GM21723 (cell line): ENCODE results near the gene PTPRE.

Experiments used
- ATAC-seq: cut with Tn5 transposase; IDR thresholded peaks from one replicate; pipeline ENCODE4 v1.9.1; 2021; ENCODE audit warnings: mild to moderate bottlenecking, moderate library complexity; ENCODE audit not compliant: unreplicated experiment

PTPRE gene

DNA sequence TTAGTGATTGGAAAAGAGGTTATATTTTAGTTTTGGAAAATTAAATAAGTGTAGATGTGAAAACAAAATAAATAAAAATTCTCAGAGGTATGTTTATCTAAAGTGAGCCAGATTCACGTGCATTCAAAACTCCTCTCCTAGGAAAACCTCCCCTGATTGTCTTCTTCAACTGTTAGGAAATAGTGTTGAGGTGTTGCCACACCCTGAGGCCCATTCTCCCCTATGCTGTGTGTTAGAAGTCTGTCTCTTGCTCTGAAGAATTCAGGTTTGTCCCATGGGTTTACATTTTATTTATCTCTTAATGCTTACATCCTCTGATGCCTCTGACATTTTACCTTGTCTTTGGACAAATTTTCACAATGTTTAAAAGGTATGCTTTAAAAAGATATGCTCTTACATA, 40.3 kb downstream of the PTPRE start:
- ATAC-seq, result no peak

DNA sequence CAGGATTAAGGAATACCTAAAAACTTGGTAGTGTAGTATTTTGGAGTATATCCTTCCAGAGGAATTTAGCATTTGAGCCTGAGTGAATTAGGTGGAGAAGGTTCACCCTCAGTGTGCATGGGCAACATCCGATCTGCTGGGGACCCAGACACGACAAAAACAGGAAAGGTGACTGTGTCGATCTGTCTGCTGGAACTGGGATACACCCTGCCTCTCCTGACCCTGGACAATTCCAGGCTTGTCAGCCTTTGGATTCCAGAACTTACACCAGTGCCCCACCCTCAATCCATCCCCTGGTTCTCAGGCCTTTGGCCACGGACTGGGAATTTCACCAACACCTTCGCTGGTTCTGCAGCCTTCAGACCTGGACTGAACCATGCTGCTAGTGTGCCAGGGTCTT, 41.9 kb downstream of the PTPRE start:
- ATAC-seq, result no peak

DNA sequence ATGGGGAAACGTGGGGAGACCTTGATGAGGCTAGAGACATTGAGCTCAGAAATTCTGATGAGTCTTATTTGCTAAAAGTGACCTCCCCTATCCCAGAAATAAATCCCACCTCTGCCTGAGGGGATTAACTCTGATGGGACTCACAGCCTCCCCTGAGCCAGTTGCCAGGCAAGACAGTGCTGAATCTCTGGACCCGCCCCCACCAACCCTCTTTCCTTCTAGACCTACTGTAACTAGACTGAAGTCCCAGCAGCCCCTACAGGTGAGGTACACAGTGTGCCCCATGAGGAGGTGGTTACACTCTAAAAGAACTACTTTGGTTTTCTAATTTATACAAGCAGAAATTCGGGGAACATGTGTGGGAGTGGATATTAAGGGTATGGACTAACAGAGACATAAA, 42.9 kb downstream of the PTPRE start:
- ATAC-seq, result no peak

DNA sequence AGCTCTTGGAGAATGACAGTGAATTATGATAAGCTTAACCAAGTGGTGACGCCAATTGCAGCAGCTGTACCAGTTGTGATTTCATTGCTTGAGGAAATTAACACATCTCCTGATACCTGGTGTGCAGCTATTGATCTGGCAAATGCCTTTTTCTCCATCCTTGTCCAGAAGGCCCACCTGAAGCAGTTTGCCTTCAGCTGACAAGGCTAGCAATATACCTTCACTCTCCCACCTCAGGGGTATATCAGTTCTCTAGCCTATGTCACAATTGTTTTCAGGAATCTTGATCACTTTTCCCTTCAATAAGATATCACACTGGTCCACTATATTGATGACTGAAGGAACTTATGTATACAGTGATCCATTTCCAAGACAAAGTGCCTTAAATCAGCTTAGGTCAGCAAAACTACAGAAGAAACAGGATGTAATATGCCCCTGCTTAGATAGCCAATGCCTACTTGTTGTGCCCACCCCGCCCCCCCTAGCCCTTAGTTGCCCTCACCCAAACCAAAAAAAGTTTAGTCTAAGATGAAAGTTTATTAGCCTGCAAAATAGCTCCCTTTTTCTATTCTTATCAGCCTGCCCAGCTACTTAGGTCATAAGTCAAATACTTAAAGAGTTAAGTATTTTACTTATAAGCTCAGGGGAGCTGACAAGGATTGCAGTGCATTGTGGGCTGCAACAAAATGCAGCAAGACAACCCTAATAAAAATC, 45.1 kb downstream of the PTPRE start:
- no peak for ATAC-seq

DNA sequence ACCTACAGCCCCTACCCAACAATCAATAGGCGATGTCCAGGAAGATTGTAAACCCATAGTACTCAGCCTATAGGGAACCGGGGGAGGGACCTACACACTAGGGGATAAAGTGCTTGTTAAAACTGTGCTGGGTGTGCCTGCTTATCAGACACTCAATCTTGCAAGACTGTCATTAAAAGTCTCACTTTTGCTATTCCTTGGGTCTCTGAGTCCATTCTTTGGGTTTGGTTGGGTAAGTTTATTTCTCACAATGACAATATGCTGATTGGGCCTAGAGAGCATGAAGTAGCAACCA, 45.6 kb downstream of the PTPRE start:
- ATAC-seq, result no peak

DNA sequence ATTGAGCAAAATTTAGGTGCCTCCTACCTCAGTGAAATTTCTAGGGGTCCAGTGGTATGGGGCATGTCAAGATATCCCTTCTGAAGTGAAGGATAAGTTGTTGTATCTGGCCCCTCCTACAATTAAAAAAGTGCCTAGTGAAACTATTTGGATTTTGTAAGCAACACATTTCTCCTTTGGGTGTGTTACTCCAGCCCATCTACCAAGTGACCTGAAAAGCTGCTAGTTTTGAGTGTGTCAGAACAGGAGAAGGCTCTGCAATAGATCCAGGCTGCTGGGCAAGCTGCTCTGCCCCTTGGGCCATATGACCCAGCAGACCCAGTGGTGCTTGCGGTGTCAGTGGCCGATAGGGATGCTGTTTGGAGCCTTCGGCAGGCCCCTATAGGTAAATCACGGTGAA, 46.0 kb downstream of the PTPRE start:
- no peak for ATAC-seq

DNA sequence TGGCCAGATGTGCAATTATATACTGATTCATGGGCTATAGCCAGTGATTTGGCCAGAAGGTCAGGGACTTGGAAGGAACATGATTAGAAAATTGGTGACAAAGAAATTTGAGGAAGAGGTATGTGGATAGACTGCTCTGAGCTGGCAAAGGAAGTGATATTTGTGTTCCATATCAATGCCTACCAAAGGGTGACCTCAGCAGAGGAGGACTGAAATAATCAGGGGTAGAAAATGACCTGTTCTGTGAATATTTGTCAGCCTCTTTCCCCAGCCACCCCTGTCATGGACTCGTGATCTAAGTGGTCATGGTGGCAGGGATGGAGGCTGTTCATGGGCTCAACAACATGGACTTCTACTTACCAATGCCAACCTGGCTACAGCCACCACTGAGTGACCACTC, 47.0 kb downstream of the PTPRE start:
- no peak for ATAC-seq

DNA sequence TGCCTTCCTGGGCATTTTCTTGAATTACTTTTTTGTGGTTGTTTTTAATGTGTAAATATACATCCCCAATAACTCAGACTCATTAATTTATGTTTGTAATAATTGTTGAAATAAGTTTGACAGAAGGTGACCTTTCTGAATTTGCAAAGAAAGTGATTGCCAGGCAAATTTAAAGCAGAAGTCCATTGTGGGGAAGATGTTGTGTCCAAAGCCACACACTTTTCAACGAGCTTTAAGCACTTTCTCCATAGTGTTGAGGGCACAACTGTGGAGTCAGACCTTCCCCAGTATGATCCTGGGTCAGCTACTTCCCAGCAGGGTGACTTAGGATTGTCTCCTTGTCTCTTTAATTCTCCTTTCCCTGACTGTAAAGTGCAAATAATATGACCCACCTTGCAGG, 52.5 kb downstream of the PTPRE start:
- ATAC-seq, result no peak

DNA sequence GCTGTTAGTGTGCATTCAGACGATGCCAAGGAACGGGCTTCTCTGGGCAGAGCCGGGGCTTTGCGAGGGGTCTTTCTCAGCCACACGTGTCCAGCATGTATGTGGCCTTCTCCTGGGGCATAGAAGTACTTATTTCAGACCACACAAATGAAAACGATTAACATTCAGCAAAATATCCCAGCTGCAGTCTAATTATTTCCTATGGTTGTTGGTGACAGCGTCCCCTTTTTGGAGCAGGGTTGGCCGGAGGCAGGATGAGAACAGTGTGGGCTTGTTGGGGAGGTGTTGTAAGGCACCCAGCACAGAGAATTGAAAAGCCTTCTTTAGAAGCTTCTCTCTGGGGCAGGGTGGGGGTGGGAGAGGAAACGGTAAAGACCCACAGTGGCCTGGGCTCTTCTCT, 54.2 kb downstream of the PTPRE start:
- no peak for ATAC-seq

DNA sequence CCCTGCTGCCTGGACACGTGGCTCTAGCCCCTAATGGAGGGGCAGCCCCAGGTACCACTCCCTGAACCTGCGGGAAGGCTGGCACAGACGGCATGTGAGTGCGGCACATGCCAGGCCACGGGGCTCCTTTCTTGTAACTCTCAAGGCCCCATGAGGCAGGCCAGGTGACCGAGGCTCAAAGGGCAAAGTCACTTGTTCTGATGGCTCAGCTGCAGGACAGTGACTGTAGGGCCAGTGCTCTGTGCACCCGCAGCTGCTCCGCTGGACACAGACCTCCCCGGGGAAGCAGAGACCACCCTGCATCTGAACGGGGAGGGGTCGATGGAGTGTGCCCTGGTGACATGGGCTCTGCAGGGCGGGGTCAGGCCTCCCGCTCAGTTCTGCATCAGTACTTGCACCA, 55.3 kb downstream of the PTPRE start:
- no peak for ATAC-seq

DNA sequence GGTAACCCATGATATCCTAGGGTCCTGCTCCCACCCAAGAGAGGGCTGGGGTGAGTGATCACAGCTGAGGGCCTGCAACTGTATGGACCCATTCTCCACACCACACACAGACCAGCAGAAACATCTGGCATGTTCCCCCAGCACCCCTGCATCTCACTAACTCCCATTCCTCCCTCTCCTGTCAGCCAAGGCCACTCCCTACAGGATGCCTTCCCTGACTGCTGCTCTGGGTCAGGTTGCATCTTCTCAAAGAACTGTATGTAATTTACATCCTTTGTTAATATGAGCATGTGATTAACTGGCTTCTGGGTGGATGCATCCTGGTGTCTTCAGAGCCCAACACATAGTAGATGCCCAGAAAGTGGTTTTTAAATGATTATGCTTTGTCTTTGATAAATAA, 56.2 kb downstream of the PTPRE start:
- ATAC-seq, result no peak

DNA sequence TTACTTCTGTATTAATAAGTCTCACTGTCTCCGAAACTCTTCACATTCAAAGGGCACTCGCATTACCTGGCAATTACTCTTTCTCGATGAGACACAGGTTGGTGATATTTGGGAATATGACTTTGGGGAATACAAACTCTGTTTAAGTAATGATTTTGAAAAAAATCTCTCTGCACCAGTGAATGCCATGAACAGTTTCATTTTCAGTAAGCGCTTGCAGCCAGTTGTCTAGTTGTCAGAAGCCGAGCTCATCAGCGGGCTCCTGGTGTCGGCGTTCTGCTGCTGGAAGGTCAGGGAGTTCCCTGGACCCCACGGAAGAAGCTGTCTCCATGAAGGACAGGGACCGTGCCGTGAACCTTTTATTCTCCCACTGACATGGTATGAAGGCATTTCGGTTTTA, 57.7 kb downstream of the PTPRE start:
- ATAC-seq, result no peak

DNA sequence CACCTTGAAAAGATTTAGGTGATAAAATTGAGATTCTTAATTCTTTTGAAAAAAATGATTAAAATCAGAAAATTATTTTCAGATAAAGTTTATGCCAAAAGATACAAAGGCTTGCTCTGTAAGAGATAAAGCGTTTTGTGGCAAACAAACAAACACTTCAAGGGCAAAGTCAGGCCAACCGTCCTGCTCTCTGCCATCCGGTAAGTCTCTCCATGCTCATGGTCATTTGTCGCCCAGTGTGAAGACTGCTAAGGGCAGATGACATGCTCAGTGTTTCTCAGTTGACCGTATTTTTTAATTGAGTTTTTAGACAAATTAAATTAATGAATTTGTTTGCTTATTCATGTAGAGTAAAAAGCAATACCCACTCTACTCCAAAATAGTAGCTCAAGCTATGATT, 60.0 kb downstream of the PTPRE start:
- ATAC-seq, result no peak

DNA sequence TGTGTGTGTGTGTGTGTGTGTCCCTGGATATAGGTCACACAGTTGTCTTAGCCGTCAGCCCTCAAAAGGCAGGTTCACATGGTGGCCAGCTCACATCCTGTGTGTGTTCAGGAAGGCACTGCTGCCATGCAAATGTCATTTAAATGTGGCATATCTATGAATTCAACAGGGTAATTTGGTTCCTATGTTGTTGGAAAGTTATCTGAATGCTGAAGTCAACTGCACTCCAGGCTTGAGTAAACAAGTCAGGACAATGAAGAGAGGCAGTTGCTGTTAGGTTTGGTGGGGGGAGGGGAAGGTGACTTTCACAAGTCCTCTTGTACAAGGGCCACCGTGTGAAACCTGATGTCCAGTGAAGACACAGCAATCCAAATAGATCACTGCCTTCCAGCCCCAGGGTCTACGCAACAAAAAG, 61.1 kb downstream of the PTPRE start:
- ATAC-seq, result no peak

DNA sequence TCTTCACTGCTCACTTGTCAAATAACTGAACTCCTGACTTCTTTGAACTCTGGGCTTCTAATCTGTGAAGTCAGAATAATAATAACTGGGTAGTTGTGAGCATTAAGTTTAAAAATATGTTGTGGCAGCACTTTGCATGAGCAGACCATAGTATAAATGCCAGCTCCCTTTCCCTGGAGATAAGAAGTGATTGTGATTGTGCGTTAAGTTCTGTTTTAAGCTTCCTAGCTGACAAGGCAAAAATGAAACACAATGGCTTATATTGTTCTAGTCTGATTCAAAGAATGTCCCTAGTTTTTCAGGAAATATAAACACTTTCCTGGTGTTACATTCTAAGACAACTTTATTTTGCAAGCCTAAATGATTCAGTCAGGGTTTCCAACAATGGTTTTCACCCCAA, 61.8 kb downstream of the PTPRE start:
- no peak for ATAC-seq

DNA sequence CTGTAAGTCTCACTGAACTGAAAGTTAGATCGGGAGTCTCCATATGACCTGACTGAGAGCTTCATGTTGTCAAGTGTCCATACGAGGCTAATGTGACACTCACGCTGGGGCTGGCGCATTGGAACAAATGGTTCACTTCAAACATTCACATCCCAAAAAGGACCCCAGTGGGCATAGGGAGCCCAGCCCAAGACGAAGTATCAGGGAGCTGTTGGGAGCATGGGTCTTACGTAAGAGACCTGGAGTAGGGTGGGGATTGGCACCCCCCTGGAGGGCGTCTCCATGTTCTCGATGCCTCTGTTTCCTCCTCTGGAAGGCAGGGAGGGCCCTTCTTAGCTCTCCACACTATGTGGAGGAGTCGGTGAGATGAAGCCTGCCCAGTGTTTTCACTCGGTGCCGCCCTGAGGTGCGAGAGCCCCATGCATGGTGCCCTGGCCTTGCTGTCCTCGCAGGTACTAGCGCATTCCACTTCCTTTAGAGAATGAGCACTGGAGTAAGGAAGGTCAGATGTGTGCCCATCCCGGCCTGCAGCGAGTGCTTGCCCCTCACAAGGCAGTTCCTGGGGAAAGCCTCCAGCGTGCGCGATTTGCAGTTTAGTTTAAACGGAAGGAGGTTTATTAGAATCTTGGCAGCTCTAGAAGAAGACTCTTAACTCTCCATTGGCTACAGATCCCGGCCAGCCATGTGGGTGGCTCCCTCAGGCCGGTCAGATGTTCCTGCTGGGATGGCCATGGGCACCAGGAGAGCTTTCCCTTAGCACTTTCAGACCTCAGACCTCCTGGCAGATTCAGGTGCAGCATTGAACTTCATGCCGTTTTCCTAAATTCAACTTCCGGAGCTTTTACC, 64.4 kb downstream of the PTPRE start:
- no peak for ATAC-seq

DNA sequence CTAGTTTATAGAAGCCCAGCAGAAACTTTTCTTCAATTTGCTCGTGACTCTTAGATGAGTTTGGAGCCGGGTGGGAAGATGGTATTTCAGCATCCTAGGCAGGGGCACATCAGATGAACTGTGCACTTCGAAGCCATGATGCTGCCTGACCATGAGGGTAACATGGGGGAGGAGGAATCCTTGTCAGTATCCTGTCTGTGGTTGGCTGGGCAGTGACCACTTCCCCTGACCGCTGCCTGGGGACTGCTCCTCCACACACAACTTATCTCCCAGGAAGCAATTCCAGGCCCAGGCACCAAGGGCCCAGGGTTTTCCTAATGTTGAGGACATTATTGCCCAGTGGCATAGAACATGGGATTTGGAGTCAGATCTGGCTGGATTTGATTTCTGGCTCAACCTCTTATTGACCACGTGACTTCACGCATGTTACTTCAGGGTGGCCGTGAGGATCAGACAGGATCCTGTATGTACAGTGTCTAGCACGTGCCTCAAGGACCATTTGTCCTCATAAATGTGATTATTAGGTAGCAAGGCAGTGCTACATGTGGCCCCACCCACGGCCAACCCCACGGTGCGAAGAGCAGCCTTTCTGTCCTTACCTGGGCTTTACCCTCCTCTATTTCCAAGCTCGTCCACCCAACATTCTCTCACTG, 65.2 kb downstream of the PTPRE start:
- ATAC-seq, result no peak

DNA sequence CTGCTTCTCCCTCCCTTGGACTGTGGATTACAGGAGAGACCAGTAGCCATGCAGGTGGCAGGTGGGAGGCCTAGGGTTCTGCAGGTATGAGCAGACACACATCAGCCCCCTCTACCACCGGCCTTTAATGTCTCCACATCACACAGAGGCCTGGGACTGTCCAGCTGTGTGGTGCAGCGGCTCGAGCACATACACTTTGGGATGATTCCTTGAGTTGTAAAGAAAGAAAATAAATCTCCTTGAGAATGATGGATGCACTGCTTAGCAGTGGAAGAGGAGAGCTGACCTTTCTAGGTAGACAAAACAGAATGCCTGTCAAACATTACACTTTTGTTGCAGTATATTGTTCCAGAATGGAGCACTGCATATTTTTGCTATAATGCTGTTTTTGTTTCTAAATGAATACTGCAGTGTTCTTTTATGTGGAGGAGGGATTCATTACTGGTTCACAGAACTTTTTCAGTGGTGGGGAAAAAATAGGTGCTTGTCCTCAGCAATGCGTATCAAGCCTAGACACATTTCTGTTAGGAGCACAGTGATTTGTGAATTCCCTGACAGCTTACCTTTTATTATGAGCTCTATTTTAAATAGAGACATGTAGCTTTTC, 66.0 kb downstream of the PTPRE start:
- no peak for ATAC-seq

DNA sequence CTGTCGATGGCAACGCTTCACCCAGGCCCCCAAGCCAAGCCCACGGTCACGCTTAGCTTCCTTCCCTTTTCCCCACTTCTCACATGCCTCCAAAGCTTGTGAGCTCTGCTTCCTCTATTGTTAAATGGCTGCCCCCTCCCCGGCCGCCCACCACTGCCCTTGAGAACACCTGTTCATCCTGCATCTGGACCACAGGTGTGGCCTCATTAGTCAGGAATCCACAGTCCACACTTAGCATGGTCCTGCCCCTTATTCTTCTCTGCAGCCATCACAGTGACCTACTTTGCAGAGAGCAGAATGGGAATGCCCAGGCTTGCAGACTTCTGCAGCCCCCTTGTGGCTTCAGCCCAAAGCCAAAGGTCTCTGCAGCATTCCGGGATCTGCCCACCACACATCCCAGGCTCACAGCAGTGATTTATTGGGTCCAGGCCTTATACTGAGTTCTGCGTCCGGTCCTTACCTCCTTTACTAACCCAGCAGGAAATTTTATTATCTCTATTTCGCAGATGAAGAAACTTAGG, 66.9 kb downstream of the PTPRE start:
- ATAC-seq, result no peak

DNA sequence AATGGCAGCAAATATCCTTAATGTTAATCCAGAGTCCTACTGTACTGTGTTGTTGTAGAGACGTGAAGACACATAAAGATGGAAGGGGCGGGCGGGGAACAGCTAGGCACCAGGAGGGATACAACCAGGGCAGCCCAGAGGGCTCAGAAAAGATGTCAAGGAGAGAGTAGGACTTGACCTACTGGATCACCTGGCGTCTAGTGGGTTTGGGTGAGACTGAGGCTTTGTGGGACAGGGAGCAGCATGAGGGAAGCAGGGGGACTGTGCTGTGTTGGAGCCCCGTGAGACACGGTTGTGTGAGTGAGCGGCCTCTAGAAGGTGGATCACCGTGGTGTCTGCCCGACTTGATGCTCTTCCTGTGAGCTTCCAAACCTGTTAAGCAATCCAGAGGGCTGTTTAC, 68.0 kb downstream of the PTPRE start:
- no peak for ATAC-seq

DNA sequence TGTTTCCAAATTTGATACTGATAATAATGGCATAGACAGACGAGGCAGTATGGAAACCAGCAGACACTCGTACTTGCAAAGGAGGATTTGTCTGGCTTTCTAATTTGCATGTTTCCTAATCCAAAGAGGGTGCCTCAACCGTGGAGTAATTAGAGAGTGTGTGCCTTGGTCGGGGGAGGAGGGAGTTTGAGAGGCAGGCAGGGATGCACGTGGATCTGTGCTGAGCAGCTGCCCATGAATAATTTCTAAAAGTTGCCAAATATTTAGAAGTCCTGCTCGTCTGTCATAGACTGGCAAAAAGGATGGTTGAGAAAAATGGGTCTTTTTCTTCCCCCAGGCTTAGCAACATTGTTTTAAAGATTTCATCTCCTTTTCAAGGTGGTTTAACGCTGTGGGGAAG, 69.4 kb downstream of the PTPRE start:
- no peak for ATAC-seq
